Pancreas (tissue), 10 donors: Measurements from ENCODE around the gene KLF7. TPM values are rescaled to one million over a fixed set of nuclear protein-coding genes. Genes with fewer than 3 reads are reported as not detected.

ENCODE experiments used
- ATAC-seq, 4 donors: fragments of 200-7000 bp; cut with Tn5 transposase; one replicate each; pipeline versions ENCODE4 v1.8.0 to v1.9.1; 2020; ENCODE audit warnings: mild to moderate bottlenecking in 4 of 4, moderate library complexity in 4 of 4
- DNase-seq, 6 donors: peaks; one replicate each; pipeline ENCODE4 v3.0.0-alpha.2; 2020
- FAIRE-seq: peaks from 2 replicates; lab custom pipeline; 2012; peaks lifted over from hg19 to GRCh38; lab: Jason Lieb, UNC
- H3K27ac ChIP-seq, 4 donors: fragments of 200-600 bp; sonication (generic); 1 replicate in 3 of 4; 2 replicates in 1 of 4; pipeline versions ENCODE4 v1.5.0 to v1.8.0; 2020
- H3K27me3 ChIP-seq, 4 donors: fragments of 200-600 bp; one replicate each; pipeline ENCODE4 v1.8.0; 2021
- H3K36me3 ChIP-seq, 3 donors: fragments of 200-600 bp; sonication (generic) in 1 of 3; one replicate each; pipeline versions ENCODE4 v1.5.0 to v1.8.0; 2020 to 2021
- H3K4me1 ChIP-seq, 3 donors: fragments of 200-600 bp; one replicate each; pipeline ENCODE4 v1.8.0; 2021
- H3K4me3 ChIP-seq, 4 donors: fragments of 200-600 bp; sonication (generic) in 2 of 4; one replicate each; pipeline versions ENCODE4 v1.5.0 to v1.8.0; 2020 to 2021
- H3K9me3 ChIP-seq, 4 donors: fragments of 200-600 bp; one replicate each; pipeline ENCODE4 v1.8.0; 2021
- CTCF ChIP-seq, 4 donors: fragments of 200-600 bp; sonication (generic) in 3 of 4; IDR thresholded peaks; one replicate each; pipeline versions ENCODE4 v1.5.0 to v1.8.0; 2021; ENCODE audit warnings: antibody characterized with exemption in 4 of 4
- WGBS, 2 donors: extraction: QIAGEN DNeasy Blood & Tissue Kit; methylation state at CpG; one replicate each; pipeline ENCODE4 v1.1.7; 2013; 5-methylcytosine and 5-hydroxymethylcytosine counted together
- intact Hi-C, 3 donors: fragments of 100-400 bp; cut with DNase I; formaldehyde crosslinking; loops; one replicate each; pipeline versions ENCODE4 v1.11.1 to v1.14.2; 2022
- polyA plus RNA-seq, 2 donors: library from polyadenylated mRNA; stranded (reverse); fragments of 200-250 nt; gene quantifications; one replicate each; pipeline ENCODE4 v1.2.3, GENCODE V29; 2013
- total RNA-seq, 6 donors: library from RNA; stranded (reverse); fragmentation: NEBNext Ultra II Directional in 4 of 6; extraction: Animal tissue kit (Norgen Biotek cat#: 25700) in 4 of 6; gene quantifications; one replicate each; pipeline versions ENCODE4 v1.2.1 to v1.2.4, GENCODE V29; 2021 to 2023
- donor health status: healthy with polysubstance abuse.
- donor health status: DM: no; HTN: no; CAD: no; lungs with moderate emphysema.
- donor health status: DM: no; HTN: no; CAD: no.
- donor health status: control.
- donor health status: control.
- donor health status: Bipolar disorder and iron deficiency.
- donor health status: DM: yes; HTN: yes; CAD: no.
- donor health status: DM: no; HTN: no; CAD: no.
- donor health status: DM: no; HTN: no; CAD: no.
- donor health status: DM: yes; HTN: yes; CAD: no.

KLF7 gene
- total and polyA plus RNA-seq, 8 donors = 2.4 to 15.0 (median 5.6) TPM

- Histone ChIP-seq H3K4me3 (no peak overlapping the region), H3K27ac (no peak overlapping the region), H3K9me3 (no peaks in the 10 kb centered on the region), H3K36me3 (no peaks in the 10 kb centered on the region), H3K4me1 (peaks cover 0 to 4% (median under 1%) of the 10 kb centered on the region in 3 donors), H3K27me3 (no peaks in the 10 kb centered on the region)
- DNase-seq (no peak), ATAC-seq (no peak), FAIRE-seq (no peak)
- intact Hi-C loops = no loop called here
- WGBS, 2 donors = 71 to 72% methylated on average over 5 of the region's 5 CpGs
- TF ChIP-seq CTCF (IDR thresholded peaks at IDR 0.05) = no peak
Observed at GRCh38 chr2:207156451-207157161, 9.1 kb downstream of the KLF7 start.

- H3K9me3 ChIP-seq = no peaks in the 10 kb centered on the region
- no peaks in the 10 kb centered on the region for H3K36me3 ChIP-seq
- DNase-seq (no peak), ATAC-seq (no peak), FAIRE-seq (no peak)
- no peaks in the 10 kb centered on the region for H3K27me3 ChIP-seq
- no peak for TF ChIP-seq CTCF (IDR thresholded peaks at IDR 0.05)
- no peak overlapping the region for H3K4me3 ChIP-seq
- WGBS, 2 donors = 58 to 64% methylated on average over 11 of the region's 11 CpGs
- no peak overlapping the region for H3K27ac ChIP-seq
- peaks cover 0 to 4% (median 0%) of the 10 kb centered on the region in 3 donors for H3K4me1 ChIP-seq
- intact Hi-C loops = no loop called here
Observed at GRCh38 chr2:207155516-207156444, 10.0 kb downstream of the KLF7 start.

- TF ChIP-seq CTCF (IDR thresholded peaks at IDR 0.05) = no peak
- ATAC-seq = no peak
- Histone ChIP-seq H3K9me3 (no peaks in the 10 kb centered on the region), H3K36me3 (no peaks in the 10 kb centered on the region), H3K27ac (no peak overlapping the region), H3K27me3 (no peaks in the 10 kb centered on the region), H3K4me3 (no peak overlapping the region), H3K4me1 (peaks cover 0 to 4% (median 0%) of the 10 kb centered on the region in 3 donors)
- DNase-seq = no peak
- intact Hi-C loops = no loop called here
- FAIRE-seq = no peak
- 82 to 87% methylated on average over 4 of the region's 4 CpGs for WGBS, 2 donors
Observed at GRCh38 chr2:207154556-207155510, 10.9 kb downstream of the KLF7 start.

- TF ChIP-seq CTCF (IDR thresholded peaks at IDR 0.05) = no peak
- no peak for FAIRE-seq
- 56 to 66% methylated on average over 1 of the region's 1 CpG for WGBS, 2 donors
Observed at GRCh38 chr2:207153266-207153975, 12.3 kb downstream of the KLF7 start.

More at GRCh38 chr2:207153266-207153975, 12.3 kb downstream of the KLF7 start:
- ATAC-seq (no peak), DNase-seq (no peak)
- no peak overlapping the region for H3K27ac ChIP-seq
- H3K27me3 ChIP-seq = no peaks in the 10 kb centered on the region
- H3K9me3 ChIP-seq = no peaks in the 10 kb centered on the region
- H3K36me3 ChIP-seq = no peaks in the 10 kb centered on the region
- no peak overlapping the region for H3K4me3 ChIP-seq
- intact Hi-C loops = no loop called here
- peaks cover 0 to 4% (median 0%) of the 10 kb centered on the region in 3 donors for H3K4me1 ChIP-seq
